Keratinocyte (primary cell): ENCODE results near the gene LDLRAD4.

ENCODE experiments used
- EZH2 ChIP-seq: IDR thresholded peaks from one replicate; pipeline ENCODE4 v1.6.1; 2012; ENCODE audit warnings: inconsistent platforms, mild to moderate bottlenecking, low read length, moderate library complexity
- TF ChIP-seq, protein P1 (sequence below), 3 experiments: IDR thresholded peaks in 1 of 3; conservative IDR thresholded peaks in 1 of 3; optimal IDR thresholded peaks in 1 of 3; 2 replicates in 2 of 3; 3 replicates in 1 of 3; pipeline versions ENCODE3 to v1.5.1; 2011; ENCODE audit warnings: low read length in 3 of 3, mild to moderate bottlenecking in 3 of 3, moderate library complexity in 2 of 3, control low read depth in 1 of 3, inconsistent platforms in 1 of 3; ENCODE audit not compliant: insufficient read depth in 2 of 3; ENCODE audit errors: extremely low read depth in 1 of 3

DNA sequence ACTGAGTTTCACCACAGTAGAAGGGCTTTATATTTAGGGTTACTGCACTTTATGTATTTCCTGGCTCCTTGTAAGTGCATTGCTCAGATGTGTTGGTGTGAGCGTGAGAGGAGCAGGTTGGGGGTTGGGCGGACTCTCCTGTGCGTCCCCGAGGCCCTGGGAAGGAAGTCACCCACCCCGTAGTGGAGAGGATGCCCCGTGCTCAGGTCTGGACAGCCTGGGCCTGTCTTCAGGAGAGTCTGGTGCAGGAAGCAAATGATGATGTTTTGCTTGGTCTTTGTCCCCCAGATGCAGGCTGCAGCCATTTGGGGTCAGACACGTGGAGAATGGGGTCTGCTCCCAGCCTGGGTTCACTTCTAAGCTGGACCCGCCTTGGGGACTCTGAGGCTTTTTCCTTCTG lies 182.8 kb downstream of the LDLRAD4 start:
- TF ChIP-seq, protein P1, sequence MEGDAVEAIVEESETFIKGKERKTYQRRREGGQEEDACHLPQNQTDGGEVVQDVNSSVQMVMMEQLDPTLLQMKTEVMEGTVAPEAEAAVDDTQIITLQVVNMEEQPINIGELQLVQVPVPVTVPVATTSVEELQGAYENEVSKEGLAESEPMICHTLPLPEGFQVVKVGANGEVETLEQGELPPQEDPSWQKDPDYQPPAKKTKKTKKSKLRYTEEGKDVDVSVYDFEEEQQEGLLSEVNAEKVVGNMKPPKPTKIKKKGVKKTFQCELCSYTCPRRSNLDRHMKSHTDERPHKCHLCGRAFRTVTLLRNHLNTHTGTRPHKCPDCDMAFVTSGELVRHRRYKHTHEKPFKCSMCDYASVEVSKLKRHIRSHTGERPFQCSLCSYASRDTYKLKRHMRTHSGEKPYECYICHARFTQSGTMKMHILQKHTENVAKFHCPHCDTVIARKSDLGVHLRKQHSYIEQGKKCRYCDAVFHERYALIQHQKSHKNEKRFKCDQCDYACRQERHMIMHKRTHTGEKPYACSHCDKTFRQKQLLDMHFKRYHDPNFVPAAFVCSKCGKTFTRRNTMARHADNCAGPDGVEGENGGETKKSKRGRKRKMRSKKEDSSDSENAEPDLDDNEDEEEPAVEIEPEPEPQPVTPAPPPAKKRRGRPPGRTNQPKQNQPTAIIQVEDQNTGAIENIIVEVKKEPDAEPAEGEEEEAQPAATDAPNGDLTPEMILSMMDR (optimal IDR thresholded peaks at IDR 0.05 in 1 of 3, IDR thresholded peaks at IDR 0.05 in 1 of 3, conservative IDR thresholded peaks at IDR 0.05 in 1 of 3; ENCODE audit: extremely low read depth in 1 of 3, insufficient read depth in 2 of 3, low read length in 3 of 3): no peak
- TF ChIP-seq EZH2: no peak
